ENCODE measurements around the gene PRKN.

The PRKN gene

DNA sequence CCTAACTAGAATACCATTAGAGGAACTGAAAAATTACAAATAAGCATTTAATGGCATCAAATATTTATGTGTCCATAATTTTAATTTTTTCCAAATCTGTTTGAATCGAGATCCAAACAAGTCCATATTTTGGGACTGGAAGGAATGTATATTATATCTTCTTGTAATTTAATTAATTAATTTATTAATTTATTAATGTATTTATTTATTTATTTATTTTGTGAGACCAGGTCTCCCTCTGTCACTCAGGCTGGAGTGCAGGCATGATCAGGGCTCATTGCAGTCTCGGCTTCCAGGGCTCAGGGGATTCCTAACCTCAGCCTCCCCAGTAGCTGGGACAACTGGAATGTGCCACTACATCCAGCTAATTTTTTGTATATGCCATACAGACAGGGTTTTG lies 453.6 kb downstream of the PRKN start:
- DNase-seq = no peak

DNA sequence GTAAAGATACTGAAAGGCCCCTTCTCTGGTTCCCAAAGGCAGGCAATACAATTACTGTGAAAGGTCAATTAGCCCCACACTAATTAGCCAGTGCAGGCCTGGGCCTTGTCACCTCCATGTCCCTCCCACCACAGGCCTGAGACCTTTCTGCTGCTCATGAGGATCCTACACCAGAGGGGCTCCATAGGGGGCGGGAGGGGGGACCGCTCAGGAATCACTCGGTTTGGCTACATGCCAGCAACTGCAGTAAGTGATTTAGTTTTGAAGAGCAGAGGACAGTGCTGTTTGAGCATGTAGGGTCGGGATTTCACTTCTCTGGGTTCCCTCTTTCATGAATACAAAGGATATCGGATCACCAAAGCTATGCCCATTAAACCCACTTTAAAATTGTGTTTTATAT lies 455.6 kb downstream of the PRKN start:
- DNase-seq = no peak

DNA sequence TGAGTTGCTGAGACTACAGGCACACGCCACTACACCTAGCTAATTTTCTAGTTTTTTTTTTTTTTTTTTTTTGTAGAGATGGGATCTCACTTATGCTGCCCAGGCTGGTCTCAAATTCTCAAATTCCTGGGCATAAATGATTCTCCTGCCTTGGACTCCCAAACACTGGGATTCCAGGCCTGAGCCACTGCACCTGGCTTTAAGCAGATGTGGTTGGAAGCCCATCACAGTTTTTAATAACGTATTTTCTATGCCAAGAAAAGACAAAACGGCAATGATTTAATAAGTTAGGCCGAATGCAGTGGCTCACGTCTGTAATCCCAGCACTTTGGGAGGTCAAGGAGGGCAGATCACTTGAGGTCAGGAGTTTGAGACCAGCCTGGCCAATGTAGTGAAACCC lies 456.6 kb downstream of the PRKN start:
- DNase-seq = no peak

DNA sequence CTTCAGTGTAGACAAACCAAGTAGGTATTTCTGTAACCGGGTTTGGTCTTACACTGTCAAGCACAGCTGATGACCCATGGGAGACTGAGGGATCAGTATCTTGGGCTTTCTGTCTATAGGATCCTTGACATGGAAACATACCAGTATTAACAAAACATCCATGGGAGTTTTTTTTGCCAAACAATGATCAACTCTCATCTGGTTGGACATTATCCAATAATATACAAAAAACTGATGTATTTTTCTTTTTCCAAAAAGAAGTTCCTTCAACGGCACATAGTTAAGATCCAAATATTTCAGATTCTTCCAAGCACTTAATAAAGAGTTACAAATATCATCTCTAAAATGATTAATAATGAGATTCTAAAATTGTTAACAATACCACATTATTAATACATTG lies 459.9 kb downstream of the PRKN start:
- DNase-seq = no peak

DNA sequence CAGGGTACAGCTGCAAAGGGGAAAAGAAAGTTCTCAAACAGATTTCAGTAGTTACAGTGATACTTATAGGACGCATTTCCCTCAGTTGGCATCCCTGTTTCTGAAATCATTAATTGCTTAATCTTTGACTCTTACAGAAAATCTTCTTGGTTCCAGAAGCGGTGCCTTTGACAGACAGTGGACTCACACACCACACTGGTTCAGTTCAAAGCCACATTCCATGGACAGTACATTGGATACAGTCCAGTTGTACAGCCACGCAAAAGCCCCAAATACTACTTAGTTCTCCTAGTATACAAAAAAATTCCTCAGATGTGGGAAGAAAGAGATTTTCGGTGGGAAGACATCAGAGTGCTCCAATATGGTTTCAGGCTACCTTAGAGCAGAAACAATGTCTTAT lies 460.4 kb downstream of the PRKN start:
- DNase-seq = no peak

DNA sequence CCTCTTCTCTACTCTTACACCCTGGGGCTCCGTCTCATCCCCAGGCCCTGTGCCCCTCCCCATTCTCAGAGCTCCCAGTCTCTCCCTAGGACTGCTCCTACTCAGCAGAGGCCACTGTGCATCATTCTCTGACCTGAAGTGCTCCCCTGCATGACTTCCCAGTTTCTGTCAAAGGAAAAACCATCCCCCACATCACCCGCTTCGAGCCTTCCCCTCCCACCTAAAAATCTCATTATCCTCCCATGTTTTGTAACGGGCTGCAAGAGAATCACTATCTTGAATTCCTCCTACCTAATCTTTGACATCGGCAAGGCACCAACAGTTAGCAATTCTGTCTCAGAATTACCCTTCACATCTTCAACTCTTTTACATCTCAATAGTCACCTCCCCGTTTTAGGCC lies 463.0 kb downstream of the PRKN start:
- no peak for DNase-seq

DNA sequence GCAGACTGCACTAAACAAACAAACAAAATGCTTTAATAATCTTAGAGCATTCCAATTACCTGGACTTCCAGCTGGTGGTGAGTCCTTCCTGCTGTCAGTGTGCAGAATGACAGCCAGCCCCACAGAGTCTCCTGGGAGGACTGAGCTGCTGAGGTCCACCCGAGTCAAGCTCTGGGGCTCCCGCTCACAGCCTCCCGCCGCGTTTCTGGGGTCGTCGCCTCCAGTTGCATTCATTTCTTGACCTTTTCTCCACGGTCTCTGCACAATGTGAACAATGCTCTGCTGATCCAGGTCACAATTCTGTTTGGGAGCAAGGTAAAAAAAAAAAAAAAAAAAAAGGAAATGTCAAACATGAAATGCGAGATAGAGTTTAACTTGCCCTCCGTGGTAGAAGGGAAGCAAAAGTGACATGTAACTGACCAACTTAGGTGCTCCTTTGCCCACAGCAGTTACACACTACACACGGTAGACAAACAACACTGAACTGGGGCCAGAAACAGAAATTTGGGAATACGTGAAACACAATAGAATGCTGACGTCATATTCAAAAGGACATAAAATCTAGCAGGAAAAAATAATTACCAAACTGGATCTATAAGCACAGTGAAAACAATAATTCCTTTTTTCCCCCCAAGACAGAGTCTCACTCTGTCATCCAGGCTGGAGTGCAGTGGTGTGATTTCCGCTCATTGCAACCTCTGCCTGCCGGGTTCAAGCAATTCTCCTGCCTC lies 464.9 kb downstream of the PRKN start:
- DNase-seq = no peak

DNA sequence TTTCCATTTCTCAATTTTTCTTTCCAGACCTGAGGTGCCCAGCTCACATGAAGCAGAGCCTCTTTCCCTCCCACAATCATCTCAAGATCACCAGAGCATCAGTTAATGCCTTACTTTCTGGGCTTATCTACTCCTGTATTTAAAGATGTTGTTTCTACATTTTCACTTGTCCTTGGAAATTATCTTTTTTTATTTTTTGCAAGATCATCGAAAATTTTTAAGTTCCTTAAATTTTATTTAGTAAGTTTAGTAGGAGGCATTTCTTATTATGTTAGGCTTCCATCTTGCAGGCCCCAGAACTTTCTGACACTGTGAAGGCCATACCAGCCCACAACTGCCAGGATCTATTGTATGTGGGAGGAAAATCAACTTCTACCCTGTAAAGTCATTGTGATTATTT lies 466.0 kb downstream of the PRKN start:
- DNase-seq = no peak

DNA sequence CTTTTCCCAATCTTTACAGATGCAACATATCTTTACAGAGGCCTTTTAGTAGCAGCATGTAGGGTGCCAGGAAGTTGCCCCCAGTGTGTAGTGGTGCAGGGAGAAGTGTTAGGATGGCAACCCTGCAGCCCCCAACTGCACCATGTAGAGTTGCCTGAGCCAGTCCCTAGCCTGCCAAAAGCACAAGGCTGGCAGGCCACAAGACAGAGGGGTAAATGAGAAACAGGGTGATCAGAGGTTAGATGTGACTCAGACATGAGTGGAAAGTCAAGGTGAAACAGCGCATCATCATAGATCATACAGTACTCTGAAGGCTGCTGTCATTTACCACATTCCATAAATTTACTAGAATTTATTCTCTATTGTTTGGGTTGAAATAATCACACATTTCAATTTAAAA lies 467.5 kb downstream of the PRKN start:
- no peak for DNase-seq

DNA sequence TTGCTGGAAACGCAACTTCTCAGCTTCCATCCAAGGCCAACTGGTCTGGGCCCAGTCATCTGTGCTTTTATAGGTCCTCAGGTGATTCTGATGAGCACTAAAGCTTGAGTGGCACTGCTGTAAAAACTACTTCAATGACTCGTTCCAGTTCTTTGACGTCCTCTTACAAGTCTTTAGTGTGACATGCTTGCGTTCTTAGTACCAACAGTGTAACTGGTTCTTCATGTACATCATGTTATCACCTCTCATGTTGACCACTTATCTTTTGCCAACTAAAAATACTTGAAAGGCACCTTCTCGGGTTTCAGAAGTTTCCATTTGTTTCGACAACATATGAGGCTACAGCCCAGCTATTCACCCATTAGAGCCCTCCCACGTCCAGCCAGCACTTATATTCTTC lies 468.9 kb downstream of the PRKN start:
- DNase-seq = no peak

DNA sequence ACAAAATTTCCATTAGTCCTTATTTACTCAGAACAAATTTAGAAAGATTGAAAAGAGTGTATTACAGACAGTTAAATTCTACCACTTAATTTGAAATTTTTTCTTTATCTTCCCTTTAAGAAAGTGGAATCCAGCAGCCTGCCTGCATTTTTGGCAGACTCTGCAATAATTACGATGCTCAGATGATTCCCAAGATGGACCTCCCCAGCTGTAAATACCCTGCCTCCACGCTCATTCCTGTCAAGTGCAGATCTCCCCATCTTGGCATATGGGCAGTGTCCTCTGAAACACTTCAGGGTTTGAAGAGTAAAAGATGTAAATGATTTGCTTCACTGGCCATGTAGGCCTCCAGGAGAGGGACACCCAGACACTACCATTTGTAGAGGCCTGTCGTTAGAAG lies 471.2 kb downstream of the PRKN start:
- no peak for DNase-seq

DNA sequence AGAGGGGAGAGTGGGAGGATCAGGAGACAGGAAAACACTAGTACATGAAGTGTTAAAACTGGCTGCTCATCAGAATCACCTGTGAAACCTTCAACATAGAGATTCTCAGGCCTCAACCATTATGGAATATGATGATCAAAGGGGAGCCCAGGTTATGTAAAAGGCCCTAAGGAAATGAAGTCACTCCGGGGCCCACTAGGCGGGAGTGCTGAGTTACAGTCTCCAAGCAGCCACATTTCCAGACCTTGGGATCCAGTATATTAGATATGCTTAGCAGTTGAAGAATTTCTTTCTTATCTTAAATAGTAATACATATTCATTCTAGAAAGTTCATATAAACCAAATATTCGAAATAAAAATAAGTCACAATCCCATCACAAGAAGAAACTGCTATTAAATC lies 476.3 kb downstream of the PRKN start:
- no peak for DNase-seq

DNA sequence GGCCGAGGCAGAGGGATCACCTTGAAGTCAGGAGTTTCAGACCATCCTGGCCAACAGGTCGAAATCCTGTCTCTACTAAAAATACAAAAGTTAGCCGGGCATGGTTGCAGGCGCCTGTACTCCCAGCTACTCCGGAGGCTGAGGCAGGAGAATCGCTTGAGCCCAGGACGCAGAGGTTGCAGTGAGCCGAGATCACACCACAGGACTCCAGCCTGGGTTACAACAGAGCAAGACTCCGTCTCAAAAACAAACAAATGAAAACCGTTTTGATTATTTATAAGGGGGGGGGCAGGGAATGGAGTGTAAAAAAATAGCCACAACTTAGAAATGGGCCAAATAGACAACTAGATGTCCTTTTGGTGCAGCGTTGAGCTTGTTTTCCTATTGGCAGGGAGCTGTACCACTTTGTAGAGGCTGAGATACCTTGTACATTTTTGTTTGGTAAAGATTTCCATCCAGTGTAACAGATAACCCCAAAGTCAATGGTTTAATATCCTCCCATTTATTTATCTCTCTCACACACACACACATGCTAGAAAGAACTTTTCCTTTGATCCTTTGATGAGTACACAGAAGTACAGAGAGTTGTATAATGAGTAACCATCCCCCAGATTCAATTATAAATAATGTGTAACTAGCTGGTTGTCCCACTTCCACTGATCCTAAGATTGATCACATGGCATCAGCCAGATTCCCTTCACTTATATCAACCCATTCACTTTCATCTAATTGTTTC lies 477.5 kb downstream of the PRKN start:
- DNase-seq = no peak

DNA sequence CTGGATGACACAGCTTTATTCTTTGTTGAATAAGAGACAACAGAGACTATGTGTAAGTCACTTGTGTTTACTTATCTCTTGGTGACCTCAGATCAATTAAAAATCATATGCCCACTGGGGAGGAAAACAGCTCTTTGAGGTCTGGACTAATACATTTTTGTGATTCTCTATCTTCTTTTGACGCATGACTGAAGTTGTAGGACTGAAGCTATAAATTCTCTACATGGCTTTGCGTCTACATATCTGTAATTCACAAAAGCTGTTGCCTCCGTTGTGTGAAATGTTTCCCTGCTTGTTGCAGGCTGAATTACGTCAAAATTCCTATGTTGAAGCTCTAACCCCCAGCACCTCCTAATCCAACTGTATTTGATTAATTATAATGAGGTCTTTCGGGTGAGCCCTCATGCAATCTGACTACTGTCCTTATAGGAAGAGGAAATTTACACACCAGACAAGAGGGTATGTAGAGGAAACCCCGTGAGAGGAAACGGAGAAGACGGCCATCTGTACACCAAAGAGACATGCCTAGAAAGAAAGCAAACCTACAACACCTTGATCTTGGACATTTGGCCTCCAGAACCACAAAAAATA lies 481.6 kb downstream of the PRKN start:
- DNase-seq = no peak

DNA sequence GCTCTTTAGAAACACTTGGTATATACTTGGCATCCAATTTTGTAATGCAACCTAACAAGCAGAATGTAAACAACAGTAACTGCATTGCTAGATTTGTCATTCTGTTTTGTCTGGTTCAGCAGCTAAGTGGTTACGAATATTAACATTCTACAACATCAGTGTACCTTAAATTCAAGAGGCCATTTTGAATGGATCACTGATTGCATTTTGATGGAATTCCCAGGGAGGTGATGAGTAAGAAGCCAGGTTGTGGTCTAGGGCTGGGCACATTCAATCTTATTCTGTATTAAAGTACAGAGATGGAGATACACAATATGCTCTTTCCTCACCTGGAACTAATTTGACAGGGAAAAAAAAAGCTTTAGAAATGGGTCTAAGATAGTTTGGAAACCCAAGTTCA lies 483.5 kb downstream of the PRKN start:
- no peak for DNase-seq

DNA sequence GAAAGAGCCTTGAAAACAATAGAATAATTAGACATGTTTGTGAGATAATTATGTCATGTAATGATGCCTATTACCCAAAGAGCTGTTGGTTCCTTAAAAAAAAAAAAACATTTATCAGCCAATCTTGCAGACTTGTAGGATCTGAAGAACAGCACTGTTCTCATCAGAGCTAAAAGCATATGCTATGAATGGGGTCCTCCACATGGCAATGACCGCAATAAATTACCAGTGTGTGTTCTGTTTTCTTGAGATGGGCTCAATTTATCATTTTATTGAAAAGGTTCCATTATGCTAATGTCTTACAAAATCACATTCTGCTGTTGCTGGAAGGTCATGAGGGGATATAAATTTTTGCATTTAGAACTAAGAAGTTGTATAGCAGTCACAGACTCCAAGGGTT lies 484.7 kb downstream of the PRKN start:
- DNase-seq = no peak

DNA sequence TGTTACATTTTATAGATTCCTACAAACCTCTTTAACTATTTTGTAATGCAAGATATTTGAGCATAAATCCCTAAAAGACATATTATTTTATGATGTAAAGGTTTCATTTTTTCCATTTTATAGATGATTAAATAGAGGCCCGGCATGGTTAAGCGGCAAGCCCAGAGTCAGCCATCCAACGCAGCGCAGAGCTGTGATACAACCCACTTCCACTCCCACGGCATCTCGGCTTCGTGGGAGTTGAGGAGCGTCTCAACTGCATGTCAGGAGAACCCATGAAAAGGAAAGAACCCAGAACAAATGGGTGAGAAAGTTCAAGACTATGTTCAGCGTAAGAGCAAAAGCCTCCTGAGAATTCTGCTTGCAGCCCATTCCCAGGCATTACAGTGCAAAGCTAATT lies 488.2 kb downstream of the PRKN start:
- DNase-seq = no peak

DNA sequence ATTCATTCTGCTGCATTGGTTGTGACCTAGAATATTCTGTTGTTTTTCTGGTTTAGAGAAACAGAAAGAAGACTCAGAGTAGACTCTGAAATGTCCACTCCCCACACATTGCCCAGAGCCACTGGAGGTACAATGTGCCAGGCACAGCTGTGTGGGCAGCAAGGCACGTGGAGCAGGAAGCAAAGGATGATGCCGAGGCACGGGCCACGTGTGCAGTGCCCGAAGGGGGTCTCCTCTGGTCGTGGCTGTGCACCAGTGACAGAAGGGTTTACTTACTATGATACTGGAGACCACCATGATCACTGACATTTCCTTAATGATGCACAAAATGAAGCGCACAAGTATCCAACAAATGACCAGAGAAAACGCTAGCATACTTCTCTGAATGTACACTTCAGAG lies 488.9 kb downstream of the PRKN start:
- DNase-seq = no peak

DNA sequence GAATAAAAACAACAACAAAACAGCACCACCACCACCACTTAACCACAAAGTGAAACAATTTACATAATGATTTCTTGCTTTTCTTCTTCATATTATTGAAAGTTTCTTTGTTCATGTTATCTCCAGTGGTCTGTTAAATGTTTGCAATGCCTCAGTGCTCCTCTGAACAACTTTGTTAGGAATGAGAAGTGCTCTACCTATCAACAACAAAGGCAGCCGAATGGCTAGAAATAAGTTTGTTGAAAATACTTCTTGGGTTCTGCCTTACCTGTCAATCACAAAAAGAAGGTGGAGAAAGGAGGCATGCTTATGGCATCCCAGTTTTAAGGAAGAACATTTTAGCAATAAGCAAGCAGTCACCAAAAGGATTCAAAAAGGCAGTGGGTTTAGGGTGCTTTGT lies 490.2 kb downstream of the PRKN start:
- no peak for DNase-seq

DNA sequence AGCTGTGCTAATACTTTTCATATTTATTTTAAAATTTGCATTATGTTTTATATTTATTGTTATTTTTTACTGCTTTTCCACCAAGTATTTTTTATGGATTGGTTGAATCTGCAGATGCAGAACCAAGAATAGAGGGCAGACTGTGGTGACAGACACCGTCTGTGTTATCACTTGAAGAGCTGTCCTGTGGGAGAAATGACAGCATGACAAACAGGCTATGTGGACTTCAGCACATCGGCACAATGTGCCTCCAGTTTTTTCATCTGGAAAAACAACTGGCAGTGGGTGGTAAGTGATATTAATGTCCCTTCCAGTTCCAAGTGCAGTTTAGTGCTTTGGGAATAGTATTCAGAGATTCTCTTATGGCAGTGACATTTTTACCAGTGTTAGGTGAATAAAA lies 492.9 kb downstream of the PRKN start:
- no peak for DNase-seq

DNA sequence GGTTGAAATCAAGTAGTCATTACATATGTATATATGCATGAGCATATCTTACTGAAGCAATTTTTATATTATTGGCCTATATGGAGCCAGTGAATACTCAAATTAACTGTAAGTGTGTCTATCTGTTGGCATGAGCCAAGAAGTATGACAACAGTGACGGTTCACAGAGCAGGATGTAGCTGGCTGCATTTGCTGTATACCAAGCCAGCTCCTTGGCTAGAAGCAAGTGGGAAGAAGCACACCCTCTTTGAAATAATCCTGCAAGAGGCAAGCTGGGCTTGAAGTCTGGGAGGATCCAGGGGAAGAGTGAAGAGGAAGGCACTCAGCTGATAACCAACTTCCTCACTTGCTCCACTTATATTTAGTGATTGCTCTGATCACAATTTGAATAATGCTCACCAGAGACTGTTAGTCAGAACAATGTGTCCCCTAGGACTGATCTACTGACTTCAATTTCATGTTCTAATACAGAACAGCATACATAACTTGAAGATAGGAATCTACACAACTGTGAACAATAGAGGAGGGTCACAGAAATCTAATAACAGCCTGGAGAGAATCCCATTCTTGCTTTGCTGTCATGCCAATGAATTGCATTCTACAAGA lies 497.3 kb downstream of the PRKN start:
- DNase-seq = no peak

DNA sequence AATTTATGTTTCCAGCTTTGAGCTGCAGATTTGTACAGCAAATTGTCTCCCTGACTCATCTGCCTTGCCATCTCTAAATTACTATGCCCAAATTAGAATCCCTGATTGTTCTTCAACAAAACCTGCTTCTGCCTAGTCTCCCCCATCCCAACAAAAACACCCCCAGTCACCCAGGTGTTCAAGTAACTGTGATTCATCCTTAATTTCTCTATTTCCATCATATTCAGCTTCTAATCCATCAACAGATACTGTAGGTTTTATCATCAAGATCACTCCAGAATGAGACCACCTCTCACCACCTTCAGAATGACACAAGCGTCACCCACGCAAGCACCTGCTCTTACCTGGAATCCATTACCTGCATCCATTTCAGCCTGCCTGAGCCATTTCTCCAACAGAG lies 498.5 kb downstream of the PRKN start:
- DNase-seq = no peak

DNA sequence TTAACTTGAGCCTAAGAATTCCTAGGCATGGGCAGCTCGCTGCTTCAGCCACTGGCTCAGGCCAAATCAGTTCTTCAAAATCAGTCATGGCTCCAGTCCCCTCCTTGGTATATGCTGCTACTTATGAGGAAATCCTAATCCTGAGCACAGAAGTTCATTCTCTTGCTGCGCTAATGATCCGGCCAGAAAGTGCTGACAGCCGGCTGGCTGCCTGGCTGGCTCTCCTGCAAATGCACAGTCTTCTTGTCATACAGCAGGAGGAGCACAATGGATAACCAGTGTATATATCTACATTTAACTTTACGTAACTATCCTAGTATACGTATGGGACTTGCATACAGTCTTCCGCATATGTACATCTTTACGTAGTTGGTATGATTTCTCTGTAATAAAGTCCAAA lies 500.8 kb downstream of the PRKN start:
- DNase-seq = no peak

DNA sequence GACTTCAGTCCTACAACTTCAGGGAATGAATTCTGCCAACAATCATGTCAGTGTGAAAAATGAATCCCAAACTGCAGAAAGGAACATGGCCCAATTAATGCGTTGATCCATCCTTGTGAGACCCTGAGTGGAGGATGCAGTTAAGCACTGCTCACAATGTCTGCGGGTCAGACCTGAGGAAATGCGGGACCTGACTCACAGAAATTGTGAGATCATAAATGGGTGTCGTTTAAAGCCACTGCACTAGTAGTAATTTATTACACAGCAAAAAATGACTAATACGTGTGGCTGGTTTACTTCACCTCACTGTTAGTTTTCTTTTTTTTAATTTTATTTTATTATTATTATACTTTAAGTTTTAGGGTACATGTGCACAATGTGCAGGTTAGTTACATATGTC lies 505.0 kb downstream of the PRKN start:
- DNase-seq = no peak
